Neuronal stem cell (in vitro differentiated cells): ENCODE results near the gene XXYLT1.

Experiments
- DNase-seq: peaks from one replicate; pipeline ENCODE4 v3.0.0-alpha.2; 2013; ENCODE audit warnings: low spot score
- H2AFZ ChIP-seq: one replicate; pipeline ENCODE4 v1.6.1; 2013; ENCODE audit warnings: mild to moderate bottlenecking, low read length, inconsistent platforms
- H2AK5ac ChIP-seq: 2 replicates; pipeline ENCODE4 v1.6.1; 2013; ENCODE audit warnings: low read depth, mild to moderate bottlenecking, inconsistent platforms, low read length, moderate library complexity, mixed read lengths
- H2BK120ac ChIP-seq: 2 replicates; pipeline ENCODE4 v1.6.1; 2013; ENCODE audit warnings: low read depth, mild to moderate bottlenecking, inconsistent platforms, low read length, moderate library complexity, mixed read lengths
- H2BK12ac ChIP-seq: one replicate; pipeline ENCODE4 v1.6.1; 2013; ENCODE audit warnings: low read length, inconsistent platforms
- H2BK15ac ChIP-seq: 2 replicates; pipeline ENCODE4 v1.6.1; 2013; ENCODE audit warnings: mild to moderate bottlenecking, low read length, inconsistent platforms, mixed read lengths
- H2BK5ac ChIP-seq: one replicate; pipeline ENCODE4 v1.6.1; 2013; ENCODE audit warnings: inconsistent platforms, mild to moderate bottlenecking, low read length, moderate library complexity
- H3K14ac ChIP-seq: one replicate; pipeline ENCODE4 v1.6.1; 2013; ENCODE audit warnings: low read length, inconsistent platforms
- H3K18ac ChIP-seq: 2 replicates; pipeline ENCODE4 v1.6.1; 2013; ENCODE audit warnings: low read length, inconsistent platforms
- H3K23ac ChIP-seq: 2 replicates; pipeline ENCODE4 v1.6.1; 2013; ENCODE audit warnings: low read depth, mild to moderate bottlenecking, mixed read lengths, low read length, inconsistent platforms; ENCODE audit not compliant: poor library complexity
- H3K27ac ChIP-seq: replicated peaks from 3 replicates; pipeline ENCODE4 v1.5.1; 2013; ENCODE audit warnings: low read length, inconsistent platforms
- H3K27me3 ChIP-seq, 3 experiments: 2 replicates each; pipeline ENCODE4 v1.6.1; 2013; ENCODE audit warnings: low read length in 3 of 3, mild to moderate bottlenecking in 2 of 3, inconsistent platforms in 1 of 3, low read depth in 1 of 3, mixed read lengths in 1 of 3, moderate library complexity in 1 of 3; ENCODE audit not compliant: control insufficient read depth in 3 of 3, insufficient read depth in 3 of 3
- H3K36me3 ChIP-seq, 2 donors: replicated peaks in 1 of 2; 2 replicates each; pipeline ENCODE4 v1.6.1; 2013; ENCODE audit warnings: low read length in 2 of 2; ENCODE audit not compliant: control insufficient read depth in 2 of 2, insufficient read depth in 2 of 2
- H3K4ac ChIP-seq: 2 replicates; pipeline ENCODE4 v1.6.1; 2013; ENCODE audit warnings: inconsistent platforms, mild to moderate bottlenecking, low read length, moderate library complexity
- H3K4me1 ChIP-seq, 2 donors: 1 replicate in 1 of 2; 2 replicates in 1 of 2; pipeline ENCODE4 v1.6.1; 2013; ENCODE audit warnings: low read length in 2 of 2, low read depth in 1 of 2; ENCODE audit not compliant: control insufficient read depth in 2 of 2, insufficient read depth in 1 of 2
- H3K4me2 ChIP-seq: one replicate; pipeline ENCODE4 v1.6.1; 2013; ENCODE audit warnings: mild to moderate bottlenecking, low read length, inconsistent platforms; ENCODE audit not compliant: insufficient read depth, poor library complexity, severe bottlenecking
- H3K4me3 ChIP-seq, 2 donors: 2 replicates each; pipeline ENCODE4 v1.5.1; 2013; ENCODE audit warnings: low read length in 2 of 2, mild to moderate bottlenecking in 2 of 2, inconsistent platforms in 1 of 2, moderate library complexity in 1 of 2
- H3K79me1 ChIP-seq: one replicate; pipeline ENCODE4 v1.6.1; 2013; ENCODE audit warnings: low read depth, mild to moderate bottlenecking, inconsistent platforms, low read length, moderate library complexity
- H3K9ac ChIP-seq: one replicate; pipeline ENCODE4 v1.6.1; 2013; ENCODE audit warnings: mild to moderate bottlenecking, low read depth, low read length, inconsistent platforms; ENCODE audit not compliant: poor library complexity
- H3K9me3 ChIP-seq, 2 donors: replicated peaks in 1 of 2; 2 replicates each; pipeline versions ENCODE3 to v1.6.1; 2013; ENCODE audit warnings: low read length in 2 of 2, mild to moderate bottlenecking in 2 of 2, inconsistent platforms in 1 of 2, low read depth in 1 of 2, mixed read lengths in 1 of 2, moderate library complexity in 1 of 2; ENCODE audit not compliant: control insufficient read depth in 2 of 2, insufficient read depth in 1 of 2
- H4K8ac ChIP-seq: one replicate; pipeline ENCODE4 v1.6.1; 2013; ENCODE audit warnings: low read depth, mild to moderate bottlenecking, inconsistent platforms, low read length, moderate library complexity
- H4K91ac ChIP-seq: one replicate; pipeline ENCODE4 v1.6.1; 2013; ENCODE audit warnings: low read length, low read depth, mild to moderate bottlenecking, inconsistent platforms; ENCODE audit not compliant: poor library complexity
- WGBS, 2 donors: extraction: QIAGEN DNeasy Blood & Tissue Kit; methylation state at CpG; one replicate each; pipeline ENCODE4 v1.1.7; 2013; ENCODE audit warnings: missing lambda C conversion rate in 2 of 2, mixed read lengths in 1 of 2; ENCODE audit not compliant: insufficient read length in 2 of 2, insufficient replicate concordance in 1 of 2; ENCODE audit errors: extremely low coverage in 2 of 2; 5-methylcytosine and 5-hydroxymethylcytosine counted together

XXYLT1 gene

DNA sequence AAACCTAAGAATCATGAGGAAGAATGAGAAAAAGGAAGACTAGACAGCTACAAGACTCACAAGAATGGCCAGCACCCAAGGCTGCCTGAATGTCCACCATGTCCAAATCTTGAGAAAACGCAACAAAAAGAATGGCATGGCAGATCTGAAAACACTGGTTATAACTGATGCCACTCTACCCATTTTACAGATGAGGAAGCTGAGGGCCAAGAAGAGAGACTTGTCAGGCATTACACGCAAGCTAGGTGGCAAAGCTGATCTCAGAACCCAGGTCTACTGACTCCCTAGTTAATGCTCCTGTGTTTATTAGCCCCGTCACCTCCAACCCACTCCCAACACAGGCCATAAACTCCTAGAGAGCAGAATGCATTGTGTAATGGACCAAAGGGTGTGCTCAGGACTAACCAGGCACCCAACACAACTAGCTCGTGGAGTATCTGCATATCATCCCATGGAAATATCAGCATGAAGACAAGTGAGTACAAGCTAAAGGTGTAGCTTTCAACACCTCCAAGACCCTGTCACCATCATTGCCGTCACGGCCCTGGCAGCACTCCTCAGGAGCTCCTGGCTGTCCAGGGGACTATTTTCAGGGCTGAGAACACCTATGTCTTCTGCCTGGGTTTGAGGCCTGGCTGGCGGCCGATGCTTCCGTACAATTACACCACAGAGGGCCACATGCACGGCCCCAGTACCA, 111.7 kb downstream of the XXYLT1 start:
- Histone ChIP-seq H2BK5ac (no peak overlapping the region), H3K4me2 (no peak overlapping the region), H3K27ac (no peak overlapping the region), H3K36me3 (peaks cover 0 to 16% of the 10 kb centered on the region in 2 donors), H4K8ac (no peak overlapping the region), H3K4me3 (no peak overlapping the region), H3K14ac (no peak overlapping the region), H2BK120ac (no peak overlapping the region), H2BK12ac (no peak overlapping the region), H3K23ac (no peak overlapping the region), H3K4ac (no peak overlapping the region), H3K79me1 (no peaks in the 10 kb centered on the region), H2AK5ac (peak overlapping the region; percentile 3), H3K4me1 (peaks cover 22 to 27% of the 10 kb centered on the region in 2 donors), H3K18ac (peak overlapping the region; percentile 40), H2BK15ac (no peak overlapping the region), H4K91ac (no peak overlapping the region), H2AFZ (no peak overlapping the region), H3K27me3 (no peaks in the 10 kb centered on the region), H3K9ac (no peak overlapping the region), H3K9me3 (no peaks in the 10 kb centered on the region)
- DNase-seq, result no peak
- no CpG with 5 or more reads among the region's 10 CpGs for WGBS, 2 donors

- no peak overlapping the region for H2BK120ac ChIP-seq
- H3K4me1 ChIP-seq, result peaks cover 36 to 40% of the 10 kb centered on the region in 2 donors
Measured at GRCh38 chr3:195156286-195156890, 114.6 kb downstream of the XXYLT1 start.

DNA sequence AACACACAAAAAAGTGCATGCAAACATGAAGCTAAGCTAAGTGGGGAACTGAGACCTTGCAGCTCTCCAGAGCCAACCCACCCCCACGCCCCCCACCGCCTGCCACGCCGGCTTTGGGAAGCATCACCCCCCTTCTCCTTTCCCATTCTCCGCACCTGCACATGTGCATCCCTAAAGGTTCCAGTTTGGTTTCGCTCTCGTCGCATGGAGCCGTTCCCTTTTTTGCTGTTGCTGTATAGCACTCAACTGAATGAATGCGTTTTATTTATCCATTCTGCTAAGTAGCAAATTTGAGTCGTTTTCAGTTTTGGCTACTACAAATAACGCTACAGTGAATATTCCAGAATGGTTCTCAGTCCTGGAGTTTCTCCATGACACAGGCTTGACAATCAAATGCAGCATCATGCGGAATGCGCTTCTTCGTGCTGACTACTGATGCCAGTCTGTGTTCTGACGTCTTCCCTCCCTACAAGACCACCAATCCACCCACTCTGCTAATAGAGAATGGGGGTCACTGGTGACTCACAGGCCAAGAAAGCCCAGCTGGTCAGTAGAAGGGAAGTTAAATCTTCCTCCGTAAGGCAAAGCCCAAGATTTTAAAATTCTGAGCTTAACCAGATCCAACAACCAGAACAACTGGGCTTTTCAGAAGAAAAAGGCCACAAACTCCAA, 115.3 kb downstream of the XXYLT1 start:
- Histone ChIP-seq H3K36me3 (peaks cover 0 to 19% of the 10 kb centered on the region in 2 donors), H3K18ac (no peak overlapping the region), H3K79me1 (no peaks in the 10 kb centered on the region), H3K27me3 (no peaks in the 10 kb centered on the region), H3K4me3 (no peak overlapping the region), H3K4me2 (no peak overlapping the region), H3K4me1 (peaks cover 37 to 46% of the 10 kb centered on the region in 2 donors), H4K91ac (no peak overlapping the region), H2AK5ac (peak overlapping the region; percentile 51), H3K14ac (no peak overlapping the region), H2BK5ac (no peak overlapping the region), H2BK12ac (no peak overlapping the region), H3K27ac (no peak overlapping the region), H2AFZ (no peak overlapping the region), H3K23ac (no peak overlapping the region), H4K8ac (no peak overlapping the region), H2BK15ac (no peak overlapping the region), H3K9me3 (no peaks in the 10 kb centered on the region), H3K9ac (no peak overlapping the region), H3K4ac (no peak overlapping the region), H2BK120ac (no peak overlapping the region)
- no peak for DNase-seq
- no CpG with 5 or more reads among the region's 17 CpGs for WGBS, 2 donors

More at GRCh38 chr3:195156286-195156890, 114.6 kb downstream of the XXYLT1 start:
- DNase-seq, result no peak
- Histone ChIP-seq H2BK12ac (no peak overlapping the region), H2BK5ac (no peak overlapping the region), H3K23ac (no peak overlapping the region), H2BK15ac (no peak overlapping the region), H3K36me3 (peaks cover 0 to 19% of the 10 kb centered on the region in 2 donors), H3K4me3 (no peak overlapping the region), H3K18ac (peak overlapping the region; percentile 40), H4K8ac (no peak overlapping the region), H3K79me1 (no peaks in the 10 kb centered on the region), H3K4me2 (no peak overlapping the region), H3K9ac (no peak overlapping the region), H3K14ac (no peak overlapping the region), H3K9me3 (no peaks in the 10 kb centered on the region), H3K4ac (no peak overlapping the region), H4K91ac (no peak overlapping the region), H2AK5ac (no peak overlapping the region), H3K27ac (no peak overlapping the region), H3K27me3 (no peaks in the 10 kb centered on the region), H2AFZ (no peak overlapping the region)
- no CpG with 5 or more reads among the region's 20 CpGs for WGBS, 2 donors
